ENCODE data around the gene SYNE1. TPM values are rescaled to one million over a fixed set of nuclear protein-coding genes. Genes with fewer than 3 reads are reported as not detected.

The SYNE1 gene
- polyA plus RNA-seq, 2 of the 4 experiments (the other 2 are of a cell fraction) = 10.5 to 28.5 TPM

DNA sequence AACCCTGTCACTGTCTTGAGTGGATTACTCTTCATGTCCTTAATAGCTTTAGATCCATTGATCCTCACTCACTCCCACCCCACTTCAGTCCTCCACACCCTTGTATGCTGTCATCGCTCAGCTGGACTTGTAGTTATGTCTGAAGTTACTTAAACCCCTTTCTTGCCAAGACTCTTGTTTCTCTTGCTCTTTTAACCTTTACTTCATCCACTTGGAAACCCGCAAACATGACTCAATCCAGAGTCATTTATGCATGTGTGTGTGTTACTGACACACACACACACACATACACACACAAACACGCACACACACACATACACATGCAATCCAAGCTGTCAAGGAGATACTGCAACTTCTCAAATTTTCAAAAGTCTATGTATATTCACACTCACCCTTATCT is 341.8 kb downstream of the SYNE1 start:
- FAIRE-seq (no peak), DNase-seq (ENCODE audit: low read depth in 1 of 2, low spot score in 1 of 2) (no peak), ATAC-seq (no peak)
- no peak overlapping the region for H3K4me3 ChIP-seq
- WGBS (ENCODE audit: missing lambda C conversion rate) = 92% methylated on average over 3 of the region's 3 CpGs
- no peak overlapping the region for H3K4me2 ChIP-seq
- CTCF ChIA-PET = interaction anchor here (2.2 kb wide), 1 partner anchor 23 kb away, joined by 4 read pairs; no protein-coding TSS in a partner anchor
- no peaks in the 10 kb centered on the region for H3K4me1 ChIP-seq
- no peak overlapping the region for H3K27ac ChIP-seq
- H3K9me3 ChIP-seq = no peaks in the 10 kb centered on the region
- POLR2A ChIA-PET = no interaction called here
- TF ChIP-seq, protein P1, sequence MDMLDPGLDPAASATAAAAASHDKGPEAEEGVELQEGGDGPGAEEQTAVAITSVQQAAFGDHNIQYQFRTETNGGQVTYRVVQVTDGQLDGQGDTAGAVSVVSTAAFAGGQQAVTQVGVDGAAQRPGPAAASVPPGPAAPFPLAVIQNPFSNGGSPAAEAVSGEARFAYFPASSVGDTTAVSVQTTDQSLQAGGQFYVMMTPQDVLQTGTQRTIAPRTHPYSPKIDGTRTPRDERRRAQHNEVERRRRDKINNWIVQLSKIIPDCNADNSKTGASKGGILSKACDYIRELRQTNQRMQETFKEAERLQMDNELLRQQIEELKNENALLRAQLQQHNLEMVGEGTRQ (IDR thresholded peaks at IDR 0.05) = no peak
- TF ChIP-seq CBX8 (IDR thresholded peaks at IDR 0.05) (no peak), POLR2A (IDR thresholded peaks at IDR 0.05; ENCODE audit: low read length) (no peak), EHMT2 (IDR thresholded peaks at IDR 0.05; ENCODE audit: low read depth) (no peak), NPAS2 (CRISPR knock-in tag; IDR thresholded peaks at IDR 0.05; ENCODE audit: borderline replicate concordance) (no peak), FOSB (CRISPR knock-in tag; IDR thresholded peaks at IDR 0.05) (no peak), RNF2 (IDR thresholded peaks at IDR 0.05; ENCODE audit: borderline replicate concordance, low read depth) (no peak), RAD21 (conservative IDR thresholded peaks at IDR 0.05 in 1 of 2, IDR thresholded peaks at IDR 0.05 in 1 of 2) (no peak)
- TF ChIP-seq, protein P2, sequence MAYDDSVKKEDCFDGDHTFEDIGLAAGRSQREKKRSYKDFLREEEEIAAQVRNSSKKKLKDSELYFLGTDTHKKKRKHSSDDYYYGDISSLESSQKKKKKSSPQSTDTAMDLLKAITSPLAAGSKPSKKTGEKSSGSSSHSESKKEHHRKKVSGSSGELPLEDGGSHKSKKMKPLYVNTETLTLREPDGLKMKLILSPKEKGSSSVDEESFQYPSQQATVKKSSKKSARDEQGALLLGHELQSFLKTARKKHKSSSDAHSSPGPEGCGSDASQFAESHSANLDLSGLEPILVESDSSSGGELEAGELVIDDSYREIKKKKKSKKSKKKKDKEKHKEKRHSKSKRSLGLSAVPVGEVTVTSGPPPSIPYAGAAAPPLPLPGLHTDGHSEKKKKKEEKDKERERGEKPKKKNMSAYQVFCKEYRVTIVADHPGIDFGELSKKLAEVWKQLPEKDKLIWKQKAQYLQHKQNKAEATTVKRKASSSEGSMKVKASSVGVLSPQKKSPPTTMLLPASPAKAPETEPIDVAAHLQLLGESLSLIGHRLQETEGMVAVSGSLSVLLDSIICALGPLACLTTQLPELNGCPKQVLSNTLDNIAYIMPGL (CRISPR knock-in tag; IDR thresholded peaks at IDR 0.05; ENCODE audit: borderline replicate concordance) = no peak

- CTCF ChIA-PET = no interaction called here
Measured at GRCh38 chr6:152293404-152293803, 343.8 kb downstream of the SYNE1 start.

More at GRCh38 chr6:152293404-152293803, 343.8 kb downstream of the SYNE1 start:
- H3K27ac ChIP-seq = no peak overlapping the region
- H3K9me3 ChIP-seq = no peaks in the 10 kb centered on the region
- DNase-seq (ENCODE audit: low read depth in 1 of 2, low spot score in 1 of 2) (no peak), FAIRE-seq (no peak), ATAC-seq (no peak)
- no peaks in the 10 kb centered on the region for H3K4me1 ChIP-seq
- WGBS (ENCODE audit: missing lambda C conversion rate) = 94% methylated on average over 3 of the region's 3 CpGs
- no peak overlapping the region for H3K4me2 ChIP-seq
- no peak for TF ChIP-seq BHLHE40 (IDR thresholded peaks at IDR 0.05; ENCODE audit: low read depth, low read length)
- no peak for TF ChIP-seq KDM5A (IDR thresholded peaks at IDR 0.05)
- TF ChIP-seq, protein P3, sequence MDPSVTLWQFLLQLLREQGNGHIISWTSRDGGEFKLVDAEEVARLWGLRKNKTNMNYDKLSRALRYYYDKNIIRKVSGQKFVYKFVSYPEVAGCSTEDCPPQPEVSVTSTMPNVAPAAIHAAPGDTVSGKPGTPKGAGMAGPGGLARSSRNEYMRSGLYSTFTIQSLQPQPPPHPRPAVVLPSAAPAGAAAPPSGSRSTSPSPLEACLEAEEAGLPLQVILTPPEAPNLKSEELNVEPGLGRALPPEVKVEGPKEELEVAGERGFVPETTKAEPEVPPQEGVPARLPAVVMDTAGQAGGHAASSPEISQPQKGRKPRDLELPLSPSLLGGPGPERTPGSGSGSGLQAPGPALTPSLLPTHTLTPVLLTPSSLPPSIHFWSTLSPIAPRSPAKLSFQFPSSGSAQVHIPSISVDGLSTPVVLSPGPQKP (IDR thresholded peaks at IDR 0.05; ENCODE audit: low read depth, low read length) = no peak
- TF ChIP-seq CTCF (IDR thresholded peaks at IDR 0.05) = no peak
- TF ChIP-seq ESRRA (IDR thresholded peaks at IDR 0.05; ENCODE audit: borderline replicate concordance, low read length) = no peak
- TF ChIP-seq MAFK (IDR thresholded peaks at IDR 0.05; ENCODE audit: partially characterized antibody) = no peak
- no peak for TF ChIP-seq SREBF2 (IDR thresholded peaks at IDR 0.05)
- TF ChIP-seq FOXS1 (CRISPR knock-in tag; IDR thresholded peaks at IDR 0.05) = no peak
- TF ChIP-seq ZNF302 (CRISPR knock-in tag; IDR thresholded peaks at IDR 0.05) = no peak
- TF ChIP-seq HOXB5 (CRISPR knock-in tag; IDR thresholded peaks at IDR 0.05) = no peak
- TF ChIP-seq, protein P4, sequence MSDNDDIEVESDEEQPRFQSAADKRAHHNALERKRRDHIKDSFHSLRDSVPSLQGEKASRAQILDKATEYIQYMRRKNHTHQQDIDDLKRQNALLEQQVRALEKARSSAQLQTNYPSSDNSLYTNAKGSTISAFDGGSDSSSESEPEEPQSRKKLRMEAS (IDR thresholded peaks at IDR 0.05) = no peak
- no peak for TF ChIP-seq HOXB13 (CRISPR knock-in tag; IDR thresholded peaks at IDR 0.05; ENCODE audit: low read depth)
- TF ChIP-seq SMC3 (IDR thresholded peaks at IDR 0.05) = no peak
- no peak for TF ChIP-seq TP53 (CRISPR knock-in tag; IDR thresholded peaks at IDR 0.05)
- no peak for TF ChIP-seq RNF2 (IDR thresholded peaks at IDR 0.05; ENCODE audit: borderline replicate concordance, low read depth)
- TF ChIP-seq CHD2 (IDR thresholded peaks at IDR 0.05; ENCODE audit: low read length, partially characterized antibody) = no peak
- POLR2A ChIA-PET = no interaction called here
- no peak overlapping the region for H3K4me3 ChIP-seq

All from A549 (cell line).